ENCODE results near the gene KRTCAP2. TPM values are rescaled to one million over a fixed set of nuclear protein-coding genes. Genes with fewer than 3 reads are reported as not detected.
A peak's percentile ranks its signal among the peaks of the same experiment; 100 is the strongest.
"Not testable (repeated sequence)": the region's sequence is repeated elsewhere in the genome, so short reads cannot be mapped to it uniquely, and the experiment has no call there.

The KRTCAP2 gene
- polyA plus RNA-seq, 2 donors = 161 to 260 TPM

DNA sequence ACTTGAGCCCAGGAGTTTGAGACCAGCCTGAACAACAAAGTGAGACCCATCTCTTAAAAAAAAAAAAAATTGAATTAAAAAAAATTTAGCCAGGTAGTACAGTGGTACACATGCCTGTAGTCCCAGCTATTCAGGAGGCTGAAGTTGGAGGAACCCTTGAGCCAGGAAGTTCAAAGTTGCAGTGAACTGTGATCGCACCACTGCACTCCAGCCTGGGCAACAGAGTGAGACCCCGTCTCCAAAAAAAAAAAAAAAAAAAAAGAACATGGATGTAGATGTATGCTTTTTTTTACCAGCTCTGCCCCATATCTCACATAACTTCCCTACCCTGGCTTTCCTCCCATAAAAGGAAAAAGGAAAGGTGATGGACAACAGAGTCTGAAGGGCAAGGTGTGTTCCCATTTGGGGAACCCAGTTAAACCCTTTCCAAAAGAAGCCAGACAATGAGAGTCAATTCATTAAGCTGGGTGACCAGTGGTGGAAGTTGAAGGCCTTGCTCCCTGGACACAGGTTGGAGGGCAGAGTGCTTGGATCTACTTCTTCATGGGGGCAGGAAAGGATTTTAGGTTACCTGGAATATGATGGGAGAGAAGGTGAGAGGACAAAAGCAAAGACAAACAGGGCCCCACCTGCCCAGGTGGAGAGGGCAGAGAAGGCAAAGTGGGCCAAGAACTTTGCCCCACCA lies 2.9 kb downstream of the KRTCAP2 start:
- Histone ChIP-seq H3K9me3 (ENCODE audit: control insufficient read depth in 2 of 2, insufficient read depth in 1 of 2, low read depth in 1 of 2, low read length in 1 of 2) (no peaks in the 10 kb centered on the region), H3K27me3 (ENCODE audit: control insufficient read depth in 1 of 2, insufficient read depth in 2 of 2, low read length in 2 of 2) (no peaks in the 10 kb centered on the region), H3K4me3 (ENCODE audit: low read depth in 1 of 2, low read length in 2 of 2) (no peak overlapping the region), H3K4me1 (ENCODE audit: control insufficient read depth in 2 of 2, insufficient read depth in 2 of 2, low read length in 1 of 2) (peaks cover 0 to 3% of the 10 kb centered on the region in 2 donors), H3K36me3 (ENCODE audit: control insufficient read depth in 2 of 2, insufficient read depth in 2 of 2, low read length in 1 of 2) (peaks cover 0 to 11% of the 10 kb centered on the region in 2 donors), H3K27ac (ENCODE audit: low read depth in 2 of 2, low read length in 1 of 2) (no peak overlapping the region)
- 89 to 94% methylated on average over 2 of the region's 2 CpGs for WGBS, 2 donors

DNA sequence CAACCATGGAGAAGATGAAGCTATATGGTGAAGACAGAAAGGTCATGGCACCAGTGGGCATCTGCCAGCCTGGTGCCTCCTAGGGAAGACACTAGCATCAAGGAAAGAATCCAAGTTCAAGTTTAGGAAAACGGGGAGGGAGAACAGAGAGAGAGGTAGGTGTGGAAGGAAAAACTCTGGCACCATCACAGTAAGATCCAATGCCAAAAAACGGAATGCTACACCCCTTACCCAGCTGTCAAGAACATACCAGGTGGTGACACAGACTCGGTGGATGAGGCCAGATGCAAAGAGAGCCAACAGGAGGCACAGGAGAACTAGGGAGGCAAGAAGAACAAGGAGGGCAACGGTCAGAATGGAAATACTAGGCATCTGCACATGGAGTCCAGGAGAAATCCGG lies 3.6 kb downstream of the KRTCAP2 start:
- Histone ChIP-seq H3K4me3 (ENCODE audit: low read depth in 1 of 2, low read length in 2 of 2) (no peak overlapping the region), H3K27ac (ENCODE audit: low read depth in 2 of 2, low read length in 1 of 2) (no peak overlapping the region), H3K27me3 (ENCODE audit: control insufficient read depth in 1 of 2, insufficient read depth in 2 of 2, low read length in 2 of 2) (no peaks in the 10 kb centered on the region), H3K36me3 (ENCODE audit: control insufficient read depth in 2 of 2, insufficient read depth in 2 of 2, low read length in 1 of 2) (peaks cover 0 to 11% of the 10 kb centered on the region in 2 donors), H3K4me1 (ENCODE audit: control insufficient read depth in 2 of 2, insufficient read depth in 2 of 2, low read length in 1 of 2) (peaks cover 0 to 3% of the 10 kb centered on the region in 2 donors), H3K9me3 (ENCODE audit: control insufficient read depth in 2 of 2, insufficient read depth in 1 of 2, low read depth in 1 of 2, low read length in 1 of 2) (no peaks in the 10 kb centered on the region)
- WGBS, 2 donors = 67 to 73% methylated on average over 5 of the region's 5 CpGs

DNA sequence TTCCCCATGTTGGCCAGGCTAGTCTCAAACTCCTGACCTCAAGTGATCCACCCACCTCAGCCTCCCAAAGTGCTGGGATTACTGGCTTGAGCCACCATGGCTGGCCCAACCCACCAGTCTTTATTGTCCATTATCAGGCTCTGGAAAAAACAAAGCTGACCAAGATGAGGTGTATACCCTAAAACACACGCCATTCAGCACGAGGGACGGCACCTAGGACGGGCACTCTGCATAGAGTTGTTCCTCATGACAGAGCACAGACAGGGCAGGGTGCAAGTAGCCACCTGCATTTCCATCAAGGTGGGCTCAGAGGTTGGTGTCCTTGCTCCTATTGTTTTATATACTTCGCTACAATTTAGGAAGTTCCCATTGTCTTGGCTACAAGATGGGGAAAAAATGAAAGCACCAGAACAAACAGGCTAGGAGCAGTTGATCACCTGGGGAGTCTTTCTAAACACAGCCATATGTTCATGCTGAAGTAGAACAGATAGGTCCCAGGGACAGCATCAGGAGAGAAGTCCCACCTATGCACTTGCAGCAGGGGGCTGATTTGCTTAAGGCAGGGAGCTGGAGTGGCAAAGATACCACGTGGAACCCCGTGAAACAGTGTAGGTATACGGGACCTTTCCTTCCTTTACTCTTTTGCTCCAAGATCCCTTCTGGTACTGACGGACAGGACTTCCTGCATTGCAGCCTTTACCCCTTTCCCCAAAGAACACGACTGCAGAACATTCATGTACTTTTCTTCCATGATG lies 4.5 kb downstream of the KRTCAP2 start:
- no peak overlapping the region for H3K4me3 ChIP-seq (ENCODE audit: low read depth in 1 of 2, low read length in 2 of 2)
- no peak overlapping the region for H3K27ac ChIP-seq (ENCODE audit: low read depth in 2 of 2, low read length in 1 of 2)
- peaks cover 0 to 3% of the 10 kb centered on the region in 2 donors for H3K4me1 ChIP-seq (ENCODE audit: control insufficient read depth in 2 of 2, insufficient read depth in 2 of 2, low read length in 1 of 2)
- no peaks in the 10 kb centered on the region for H3K9me3 ChIP-seq (ENCODE audit: control insufficient read depth in 2 of 2, insufficient read depth in 1 of 2, low read depth in 1 of 2, low read length in 1 of 2)
- WGBS, 2 donors = 81 to 83% methylated on average over 10 of the region's 10 CpGs
- peaks cover 0 to 11% of the 10 kb centered on the region in 2 donors for H3K36me3 ChIP-seq (ENCODE audit: control insufficient read depth in 2 of 2, insufficient read depth in 2 of 2, low read length in 1 of 2)
- H3K27me3 ChIP-seq (ENCODE audit: control insufficient read depth in 1 of 2, insufficient read depth in 2 of 2, low read length in 2 of 2) = no peaks in the 10 kb centered on the region

DNA sequence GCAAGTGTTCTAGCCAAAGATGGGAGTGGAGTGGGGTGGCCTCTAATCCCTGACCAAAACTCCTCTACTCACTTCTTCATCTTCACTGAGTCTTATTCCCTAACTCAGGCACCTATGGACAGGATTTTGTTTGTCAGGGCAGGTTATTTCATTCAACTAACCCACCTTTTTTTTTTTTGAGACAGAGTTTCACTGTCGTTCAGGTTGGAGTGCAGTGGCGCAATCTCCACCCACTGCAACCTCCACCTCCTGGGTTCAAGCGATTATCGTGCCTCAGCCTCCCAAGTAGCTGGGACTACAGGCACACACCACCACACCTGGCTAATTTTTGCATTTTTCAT lies 5.0 kb downstream of the KRTCAP2 start:
- H3K36me3 ChIP-seq (ENCODE audit: control insufficient read depth in 2 of 2, insufficient read depth in 2 of 2, low read length in 1 of 2) = peaks cover 0 to 11% of the 10 kb centered on the region in 2 donors
- not testable (repeated sequence) for H3K27ac ChIP-seq (ENCODE audit: low read depth in 2 of 2, low read length in 1 of 2); H3K4me3 ChIP-seq (ENCODE audit: low read depth in 1 of 2, low read length in 2 of 2); H3K27me3 ChIP-seq (ENCODE audit: control insufficient read depth in 1 of 2, insufficient read depth in 2 of 2, low read length in 2 of 2); H3K9me3 ChIP-seq (ENCODE audit: control insufficient read depth in 2 of 2, insufficient read depth in 1 of 2, low read depth in 1 of 2, low read length in 1 of 2); H3K4me1 ChIP-seq (ENCODE audit: control insufficient read depth in 2 of 2, insufficient read depth in 2 of 2, low read length in 1 of 2)
- 42% methylated on average over 4 of the region's 4 CpGs for WGBS, 2 donors

DNA sequence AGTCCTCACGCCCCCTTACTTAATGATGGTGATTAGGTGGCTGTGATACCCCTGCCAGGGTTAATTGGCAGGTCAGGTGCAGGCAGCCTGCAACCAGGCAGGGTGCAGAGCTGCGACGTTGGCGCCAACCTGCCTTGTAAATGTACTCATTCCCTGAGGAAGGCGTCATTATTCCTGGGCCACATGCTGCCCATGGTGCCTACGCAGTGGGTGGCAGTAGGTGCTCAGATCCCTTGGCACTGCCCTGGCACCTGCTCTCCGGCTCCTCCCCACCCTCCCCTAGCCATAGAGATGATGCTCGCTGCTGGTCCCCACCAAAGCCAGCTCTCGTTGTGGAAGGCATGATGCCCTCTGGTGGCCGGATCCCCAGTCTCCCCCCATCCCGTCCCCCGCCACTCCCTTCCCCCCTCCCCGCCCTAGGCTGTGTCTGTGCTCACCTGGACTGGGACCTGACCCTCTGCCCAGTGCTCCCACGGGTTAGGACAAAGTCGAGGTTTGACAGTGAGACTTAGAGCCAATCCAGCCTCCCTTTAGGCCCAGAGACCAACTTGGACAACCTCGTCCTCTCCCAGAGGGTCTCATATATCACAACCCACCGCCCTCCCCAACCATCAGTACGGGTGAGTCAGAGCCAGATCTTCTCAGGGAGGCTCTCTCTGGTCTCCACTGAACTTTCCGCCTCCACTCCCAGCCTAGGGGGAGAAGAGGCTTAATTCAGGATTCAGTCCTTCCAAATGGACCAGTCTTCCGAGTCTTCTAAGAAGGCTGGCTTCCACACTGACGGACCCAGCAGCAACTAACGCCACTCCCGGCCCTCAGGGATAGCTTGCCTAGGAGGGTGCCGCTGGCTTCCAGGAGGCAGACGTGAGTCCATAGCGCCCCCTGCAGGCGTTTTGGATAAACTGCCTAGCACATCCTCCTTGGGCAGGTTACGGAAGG lies 5.7 kb downstream of the KRTCAP2 start:
- Histone ChIP-seq H3K9me3 (ENCODE audit: control insufficient read depth in 2 of 2, insufficient read depth in 1 of 2, low read depth in 1 of 2, low read length in 1 of 2) (no peaks in the 10 kb centered on the region), H3K27me3 (ENCODE audit: control insufficient read depth in 1 of 2, insufficient read depth in 2 of 2, low read length in 2 of 2) (no peaks in the 10 kb centered on the region), H3K4me3 (ENCODE audit: low read depth in 1 of 2, low read length in 2 of 2) (no peak overlapping the region), H3K27ac (ENCODE audit: low read depth in 2 of 2, low read length in 1 of 2) (peak overlapping the region; percentile 45 to 60), H3K36me3 (ENCODE audit: control insufficient read depth in 2 of 2, insufficient read depth in 2 of 2, low read length in 1 of 2) (peaks cover 0 to 11% of the 10 kb centered on the region in 2 donors), H3K4me1 (ENCODE audit: control insufficient read depth in 2 of 2, insufficient read depth in 2 of 2, low read length in 1 of 2) (peaks cover 0 to 3% of the 10 kb centered on the region in 2 donors)
- WGBS, 2 donors = 7 to 8% methylated on average over 28 of the region's 28 CpGs

DNA sequence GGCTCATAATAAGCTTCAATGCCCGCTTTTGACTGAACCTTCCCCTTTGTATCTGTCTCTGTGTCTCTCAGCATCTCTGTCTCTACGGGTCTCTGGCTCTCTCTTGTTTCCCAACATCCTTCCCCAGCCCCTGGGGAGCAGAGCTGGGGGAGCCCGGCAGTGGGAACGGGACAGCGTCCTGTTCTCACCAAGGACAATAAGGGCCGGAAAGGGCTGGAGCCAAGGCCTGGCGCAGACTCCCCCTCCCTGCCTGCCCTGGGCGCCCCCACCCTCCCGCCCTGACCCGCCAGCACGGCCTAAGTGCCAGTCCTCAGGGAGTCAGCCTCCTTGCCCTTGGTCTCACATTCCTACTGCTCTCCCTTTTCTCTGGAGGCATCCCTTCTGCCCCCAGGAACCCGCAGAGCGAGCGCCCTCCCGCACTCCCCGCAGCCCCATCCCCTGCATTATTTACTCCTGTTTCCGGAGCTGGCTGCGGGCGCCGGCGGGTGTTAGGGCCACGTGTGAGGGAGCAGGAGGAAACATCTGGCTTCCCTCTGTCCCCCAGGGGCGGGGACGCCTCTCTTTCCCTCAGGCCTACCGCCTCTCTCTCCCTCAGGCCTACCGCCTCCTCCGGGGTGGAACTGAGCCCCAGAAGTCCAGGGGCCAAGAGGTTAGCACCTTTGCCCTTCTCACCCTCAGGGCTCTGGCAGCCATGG lies 6.5 kb downstream of the KRTCAP2 start:
- H3K4me3 ChIP-seq (ENCODE audit: low read depth in 1 of 2, low read length in 2 of 2) = no peak overlapping the region
- WGBS, 2 donors = 46 to 52% methylated on average over 20 to 27 of the region's 27 CpGs

DNA sequence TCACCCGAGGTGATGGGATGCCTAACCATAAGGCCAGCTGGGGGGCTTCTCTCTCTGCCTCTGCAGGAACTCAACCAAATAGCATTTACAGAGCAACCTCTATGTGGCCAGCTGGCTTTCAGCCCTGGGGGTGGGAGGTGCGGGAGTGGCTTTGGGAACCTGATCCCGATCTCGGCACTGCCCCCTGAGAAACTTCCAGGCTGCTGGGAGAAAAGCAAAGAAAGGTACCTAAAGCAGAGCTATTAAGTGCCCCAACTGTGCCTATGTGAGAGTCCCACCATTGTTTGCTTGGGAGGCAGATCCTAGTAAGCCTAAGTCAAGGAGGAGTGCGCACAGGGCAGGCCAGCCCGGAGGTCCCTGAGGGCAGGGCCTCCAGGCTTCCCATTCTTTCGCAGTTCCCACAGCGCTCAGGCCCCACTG lies 7.0 kb downstream of the KRTCAP2 start:
- Histone ChIP-seq H3K36me3 (ENCODE audit: control insufficient read depth in 2 of 2, insufficient read depth in 2 of 2, low read length in 1 of 2) (peaks cover 0 to 11% of the 10 kb centered on the region in 2 donors), H3K4me3 (ENCODE audit: low read depth in 1 of 2, low read length in 2 of 2) (no peak overlapping the region), H3K27ac (ENCODE audit: low read depth in 2 of 2, low read length in 1 of 2) (no peak overlapping the region), H3K27me3 (ENCODE audit: control insufficient read depth in 1 of 2, insufficient read depth in 2 of 2, low read length in 2 of 2) (no peaks in the 10 kb centered on the region), H3K4me1 (ENCODE audit: control insufficient read depth in 2 of 2, insufficient read depth in 2 of 2, low read length in 1 of 2) (peaks cover 0 to 3% of the 10 kb centered on the region in 2 donors), H3K9me3 (ENCODE audit: control insufficient read depth in 2 of 2, insufficient read depth in 1 of 2, low read depth in 1 of 2, low read length in 1 of 2) (no peaks in the 10 kb centered on the region)
- 53 to 55% methylated on average over 8 of the region's 8 CpGs for WGBS, 2 donors

More for the DNA sequence above, 6.5 kb downstream of the KRTCAP2 start:
- no peaks in the 10 kb centered on the region for H3K9me3 ChIP-seq (ENCODE audit: control insufficient read depth in 2 of 2, insufficient read depth in 1 of 2, low read depth in 1 of 2, low read length in 1 of 2)
- H3K27ac ChIP-seq (ENCODE audit: low read depth in 2 of 2, low read length in 1 of 2) = peak overlapping the region; percentile 45 to 57
- H3K4me1 ChIP-seq (ENCODE audit: control insufficient read depth in 2 of 2, insufficient read depth in 2 of 2, low read length in 1 of 2) = peaks cover 0 to 3% of the 10 kb centered on the region in 2 donors
- H3K27me3 ChIP-seq (ENCODE audit: control insufficient read depth in 1 of 2, insufficient read depth in 2 of 2, low read length in 2 of 2) = no peaks in the 10 kb centered on the region
- peaks cover 0 to 11% of the 10 kb centered on the region in 2 donors for H3K36me3 ChIP-seq (ENCODE audit: control insufficient read depth in 2 of 2, insufficient read depth in 2 of 2, low read length in 1 of 2)

DNA sequence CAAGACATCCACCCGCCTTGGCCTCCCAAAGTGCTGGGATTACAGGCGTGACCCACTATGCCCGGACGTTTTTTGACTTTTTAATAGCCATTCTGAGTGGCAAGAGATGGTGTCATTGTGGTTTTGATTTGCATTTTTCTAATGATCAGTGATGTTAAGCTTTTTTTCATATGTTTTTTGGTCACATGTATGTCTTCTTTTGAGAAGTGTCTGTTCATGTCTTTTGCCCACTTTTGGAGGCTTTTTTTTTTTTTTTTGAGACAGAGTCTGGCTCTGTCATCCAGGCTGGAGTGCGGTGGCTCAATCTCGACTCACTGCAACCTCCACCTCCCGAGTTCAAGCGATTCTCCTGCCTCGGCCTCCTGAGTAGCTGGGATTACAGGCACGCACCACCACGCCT lies 8.5 kb downstream of the KRTCAP2 start:
- H3K27ac ChIP-seq (ENCODE audit: low read depth in 2 of 2, low read length in 1 of 2) = not testable (repeated sequence)

DNA sequence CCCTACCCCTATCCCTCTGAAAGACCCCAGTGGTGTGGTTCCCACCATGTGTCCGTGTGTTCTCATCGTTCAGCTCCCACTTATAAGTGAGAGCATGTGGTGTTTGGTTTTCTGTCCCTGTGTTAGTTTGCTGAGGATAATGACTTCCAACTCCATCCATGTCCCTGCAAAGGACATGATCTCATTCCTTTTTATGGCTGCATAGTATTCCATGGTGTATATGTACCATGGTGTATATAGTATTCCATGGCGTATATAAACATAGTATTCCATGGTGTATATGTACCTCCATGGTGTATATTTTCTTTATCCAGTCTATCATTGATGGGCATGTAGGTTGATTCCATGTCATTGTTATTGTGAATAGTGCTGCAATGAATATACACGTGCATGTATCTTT lies 9.3 kb downstream of the KRTCAP2 start:
- not testable (repeated sequence) for H3K27ac ChIP-seq (ENCODE audit: low read depth in 2 of 2, low read length in 1 of 2)
- WGBS, 2 donors = 95 to 97% methylated on average over 4 of the region's 4 CpGs

More for the DNA sequence above, 8.5 kb downstream of the KRTCAP2 start:
- H3K4me3 ChIP-seq (ENCODE audit: low read depth in 1 of 2, low read length in 2 of 2); H3K27me3 ChIP-seq (ENCODE audit: control insufficient read depth in 1 of 2, insufficient read depth in 2 of 2, low read length in 2 of 2); H3K9me3 ChIP-seq (ENCODE audit: control insufficient read depth in 2 of 2, insufficient read depth in 1 of 2, low read depth in 1 of 2, low read length in 1 of 2); H3K4me1 ChIP-seq (ENCODE audit: control insufficient read depth in 2 of 2, insufficient read depth in 2 of 2, low read length in 1 of 2); H3K36me3 ChIP-seq (ENCODE audit: control insufficient read depth in 2 of 2, insufficient read depth in 2 of 2, low read length in 1 of 2): not testable (repeated sequence)
- 89 to 96% methylated on average over 10 to 11 of the region's 11 CpGs for WGBS, 2 donors

More for the DNA sequence above, 9.3 kb downstream of the KRTCAP2 start:
- H3K9me3 ChIP-seq (ENCODE audit: control insufficient read depth in 2 of 2, insufficient read depth in 1 of 2, low read depth in 1 of 2, low read length in 1 of 2); H3K4me3 ChIP-seq (ENCODE audit: low read depth in 1 of 2, low read length in 2 of 2); H3K27me3 ChIP-seq (ENCODE audit: control insufficient read depth in 1 of 2, insufficient read depth in 2 of 2, low read length in 2 of 2); H3K36me3 ChIP-seq (ENCODE audit: control insufficient read depth in 2 of 2, insufficient read depth in 2 of 2, low read length in 1 of 2); H3K4me1 ChIP-seq (ENCODE audit: control insufficient read depth in 2 of 2, insufficient read depth in 2 of 2, low read length in 1 of 2): not testable (repeated sequence)

Measured in esophagus (tissue), 2 donors.